HG03342 (cell line): ENCODE results near the gene WDR37.

Source experiments
- ATAC-seq: cut with Tn5 transposase; IDR thresholded peaks from one replicate; pipeline ENCODE4 v1.9.1; 2021; ENCODE audit warnings: mild to moderate bottlenecking, moderate library complexity; ENCODE audit not compliant: unreplicated experiment

The WDR37 gene

DNA sequence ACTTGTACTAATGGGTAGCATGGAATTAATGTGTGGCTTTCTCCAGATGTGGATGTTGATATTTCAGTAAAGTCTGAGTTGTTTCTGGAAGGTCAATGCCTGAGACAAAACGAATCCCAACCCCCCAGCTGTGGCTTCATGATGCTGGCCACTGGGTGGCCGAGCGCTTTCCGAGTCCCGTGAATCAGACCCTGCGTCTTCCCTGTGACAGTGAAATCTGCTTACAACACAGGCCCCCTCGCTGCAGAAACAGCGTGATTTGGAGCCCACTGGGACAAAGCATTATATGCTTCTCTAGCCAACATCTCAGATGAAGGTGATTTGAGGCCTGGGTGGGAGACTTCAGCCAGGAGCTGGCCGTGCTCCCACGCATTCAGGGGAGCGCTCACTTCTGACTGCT is 124.7 kb downstream of the WDR37 start:
- ATAC-seq = no peak
